ENCODE results near the gene IBA57. TPM values are rescaled to one million over a fixed set of nuclear protein-coding genes. Genes with fewer than 3 reads are reported as not detected.
A peak's percentile ranks its signal among the peaks of the same experiment; 100 is the strongest.
"Not testable (repeated sequence)": the region's sequence is repeated elsewhere in the genome, so short reads cannot be mapped to it uniquely, and the experiment has no call there.

Gene IBA57
- total RNA-seq, 1 donor from 2014 or later, result 8.9 TPM

- DNase-seq (ENCODE audit: low read depth in 2 of 2), result no peak
These were observed 46.9 kb downstream of the IBA57 start for GRCh38 chr1:228212415-228212965.

- peak; percentile 66 to 74 for DNase-seq (ENCODE audit: low read depth in 2 of 2)
These were observed 47.6 kb downstream of the IBA57 start for GRCh38 chr1:228212966-228213844.

- no peak for DNase-seq (ENCODE audit: low read depth in 2 of 2)
These were observed 48.6 kb downstream of the IBA57 start for GRCh38 chr1:228213917-228214808.

DNA sequence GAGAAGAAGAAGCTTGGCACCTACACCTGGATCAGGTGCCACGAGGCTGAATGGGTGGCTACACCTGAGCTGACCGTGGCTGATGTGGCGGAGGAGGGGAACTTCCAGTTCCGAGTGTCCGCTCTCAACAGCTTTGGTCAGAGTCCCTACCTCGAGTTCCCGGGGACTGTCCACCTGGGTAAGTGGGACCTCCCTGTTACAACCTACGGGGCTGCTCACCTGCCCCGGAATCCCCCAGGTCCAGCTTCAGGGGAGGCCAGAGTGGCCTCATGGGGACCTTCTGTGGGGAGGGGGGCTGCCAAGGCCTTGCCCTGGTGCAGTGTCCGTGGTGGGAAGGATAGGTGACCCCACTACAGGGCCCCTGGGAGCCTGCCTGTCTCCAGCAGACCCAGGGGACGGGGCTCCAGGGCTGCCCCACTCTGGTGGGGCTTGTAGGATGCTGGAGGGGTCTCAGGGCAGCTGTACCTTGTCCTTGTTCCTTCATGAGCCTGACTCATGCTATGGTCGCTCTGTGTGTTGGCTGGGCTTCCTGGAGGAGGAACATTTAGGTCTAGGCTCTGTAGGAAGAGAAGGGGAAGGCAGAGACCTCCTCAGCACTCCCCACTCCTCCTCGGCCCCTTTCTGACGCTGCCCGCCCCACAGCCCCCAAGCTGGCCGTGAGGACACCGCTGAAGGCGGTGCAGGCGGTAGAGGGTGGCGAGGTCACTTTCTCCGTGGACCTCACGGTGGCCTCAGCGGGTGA lies 49.5 kb downstream of the IBA57 start:
- no peak for DNase-seq (ENCODE audit: low read depth in 2 of 2)

- no peak for DNase-seq (ENCODE audit: low read depth in 2 of 2)
These were observed 50.1 kb downstream of the IBA57 start for GRCh38 chr1:228215663-228216116.

GRCh38 chr1:228216371-228217320 lies 51.0 kb downstream of the IBA57 start:
- no peak for DNase-seq (ENCODE audit: low read depth in 2 of 2)

DNA sequence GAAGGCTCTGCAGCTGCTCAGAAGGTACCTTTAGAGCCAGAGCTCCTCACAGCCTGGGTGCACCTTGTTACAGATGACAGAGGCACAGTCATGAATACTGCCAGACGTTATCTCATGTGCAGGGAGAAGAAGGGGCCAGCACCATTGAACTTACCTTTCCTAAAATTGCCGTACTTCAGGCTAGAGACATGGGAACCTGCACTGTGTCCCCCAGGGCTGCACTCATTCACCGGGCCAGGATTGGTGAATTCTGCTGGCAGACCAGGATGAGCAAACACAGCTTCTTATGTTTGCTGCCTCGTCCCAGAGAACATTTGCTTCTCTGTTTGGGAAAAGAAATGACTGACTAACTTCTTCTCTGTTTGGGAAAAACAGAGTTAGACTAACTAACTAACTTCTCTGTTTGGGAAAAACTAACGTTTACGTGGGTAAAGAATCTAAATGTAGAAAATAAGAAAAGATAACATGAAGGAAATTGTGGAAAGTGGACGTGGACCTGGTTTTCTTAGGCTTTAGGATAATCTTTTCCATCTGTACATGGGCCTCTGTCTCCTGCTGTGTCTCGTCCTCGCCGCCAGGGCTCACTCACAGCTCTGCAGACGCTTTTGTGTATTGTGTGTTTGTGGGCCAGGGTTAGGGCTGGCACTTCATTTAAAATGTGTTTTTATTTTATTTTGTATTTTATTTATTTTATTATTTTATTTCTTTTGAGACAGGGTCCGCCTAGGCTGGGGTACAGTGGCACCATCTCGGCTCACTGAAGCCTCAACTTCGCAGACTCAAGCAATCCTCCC lies 52.1 kb downstream of the IBA57 start:
- no peak for DNase-seq (ENCODE audit: low read depth in 2 of 2)

DNA sequence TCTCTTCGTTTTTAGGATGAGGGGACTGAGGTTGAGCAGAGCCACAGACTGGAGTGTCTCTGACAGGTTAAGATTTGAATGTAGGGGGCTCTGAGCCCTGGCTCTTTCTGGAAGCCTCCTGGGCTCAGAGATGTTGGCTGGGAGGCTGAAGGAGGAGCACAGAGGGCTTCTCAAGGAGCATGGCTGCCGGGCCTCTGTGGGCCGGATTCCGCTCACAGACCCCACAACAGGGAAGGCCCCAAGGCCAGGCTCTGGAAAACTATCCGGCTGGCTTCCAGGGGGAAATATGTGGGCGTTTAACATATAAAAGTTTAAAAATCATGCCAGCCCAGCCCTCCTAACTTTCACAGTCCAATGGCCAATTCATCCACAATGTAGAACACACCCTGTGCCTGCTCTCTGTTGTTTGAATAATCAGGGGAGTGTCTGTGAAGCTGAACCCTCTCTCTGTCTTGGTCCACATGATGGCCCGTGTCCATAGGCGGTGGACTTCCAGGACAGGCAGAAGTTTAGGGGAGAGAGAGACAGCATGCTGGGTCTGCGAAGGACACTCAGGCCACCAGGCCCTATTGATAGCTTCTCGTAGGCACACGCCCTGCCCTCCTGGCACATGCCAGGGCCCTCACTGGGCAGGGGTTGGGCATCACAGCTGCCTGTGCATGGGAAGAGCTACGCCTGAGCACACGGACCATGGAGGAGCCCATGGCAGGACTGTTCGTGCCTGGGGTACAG lies 53.1 kb downstream of the IBA57 start:
- DNase-seq (ENCODE audit: low read depth in 2 of 2), result no peak

DNA sequence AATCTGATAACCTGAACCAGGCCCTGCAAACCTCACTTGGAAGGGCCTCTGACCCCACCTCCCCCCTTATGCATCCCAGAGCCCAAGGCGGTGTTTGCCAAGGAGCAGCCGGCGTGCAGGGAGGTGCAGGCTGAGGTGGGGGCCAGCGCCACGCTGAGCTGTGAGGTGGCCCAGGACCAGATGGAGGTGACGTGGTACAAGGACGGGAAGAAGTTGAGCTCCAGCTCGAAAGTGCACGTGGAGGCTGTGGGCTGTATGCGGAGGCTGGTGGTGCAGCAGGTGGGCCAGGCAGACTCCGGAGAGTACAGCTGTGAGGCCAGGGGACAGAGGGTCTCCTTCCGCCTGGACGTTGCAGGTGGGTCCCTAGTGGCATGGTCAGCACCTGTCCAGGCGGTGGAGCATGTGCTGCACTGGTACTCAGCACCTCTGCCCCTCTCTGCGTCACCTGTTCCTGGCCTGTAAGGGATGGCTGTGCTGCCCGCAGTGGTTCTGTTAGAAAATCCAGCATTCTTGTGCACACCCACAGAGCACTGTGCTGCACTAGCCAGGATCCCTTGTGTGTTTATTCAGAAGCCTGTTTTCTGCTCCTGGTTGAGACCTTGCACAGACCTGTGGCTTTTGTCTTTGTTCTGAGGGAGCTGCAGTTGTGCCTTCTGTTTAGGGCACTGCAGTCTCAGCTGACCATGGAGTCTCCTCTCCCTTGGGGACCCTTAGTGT lies 53.8 kb downstream of the IBA57 start:
- no peak for DNase-seq (ENCODE audit: low read depth in 2 of 2)

GRCh38 chr1:228219962-228220780 lies 54.6 kb downstream of the IBA57 start:
- DNase-seq (ENCODE audit: low read depth in 2 of 2), result no peak

- DNase-seq (ENCODE audit: low read depth in 2 of 2), result not testable (repeated sequence)
These were observed 55.5 kb downstream of the IBA57 start for GRCh38 chr1:228221097-228221496.

DNA sequence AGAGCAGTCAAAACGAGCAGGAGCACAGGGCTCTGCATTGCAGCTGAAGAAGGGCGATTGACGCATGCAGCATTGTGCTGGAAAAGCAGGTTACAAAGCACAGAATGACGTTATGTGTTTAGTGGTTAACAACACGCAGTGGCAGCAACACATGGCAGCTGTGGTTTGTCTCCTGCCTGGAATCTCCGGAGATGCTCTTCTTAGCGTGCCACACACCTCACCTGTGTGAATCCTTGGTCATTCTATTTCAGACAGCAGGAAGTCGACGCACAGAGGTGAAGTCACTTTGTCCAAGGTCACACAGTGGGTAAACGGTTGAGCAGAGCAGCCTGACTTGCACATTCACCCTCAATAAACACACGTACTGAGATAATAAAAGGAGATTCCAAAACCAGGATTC lies 56.9 kb downstream of the IBA57 start:
- DNase-seq (ENCODE audit: low read depth in 2 of 2), result no peak

DNA sequence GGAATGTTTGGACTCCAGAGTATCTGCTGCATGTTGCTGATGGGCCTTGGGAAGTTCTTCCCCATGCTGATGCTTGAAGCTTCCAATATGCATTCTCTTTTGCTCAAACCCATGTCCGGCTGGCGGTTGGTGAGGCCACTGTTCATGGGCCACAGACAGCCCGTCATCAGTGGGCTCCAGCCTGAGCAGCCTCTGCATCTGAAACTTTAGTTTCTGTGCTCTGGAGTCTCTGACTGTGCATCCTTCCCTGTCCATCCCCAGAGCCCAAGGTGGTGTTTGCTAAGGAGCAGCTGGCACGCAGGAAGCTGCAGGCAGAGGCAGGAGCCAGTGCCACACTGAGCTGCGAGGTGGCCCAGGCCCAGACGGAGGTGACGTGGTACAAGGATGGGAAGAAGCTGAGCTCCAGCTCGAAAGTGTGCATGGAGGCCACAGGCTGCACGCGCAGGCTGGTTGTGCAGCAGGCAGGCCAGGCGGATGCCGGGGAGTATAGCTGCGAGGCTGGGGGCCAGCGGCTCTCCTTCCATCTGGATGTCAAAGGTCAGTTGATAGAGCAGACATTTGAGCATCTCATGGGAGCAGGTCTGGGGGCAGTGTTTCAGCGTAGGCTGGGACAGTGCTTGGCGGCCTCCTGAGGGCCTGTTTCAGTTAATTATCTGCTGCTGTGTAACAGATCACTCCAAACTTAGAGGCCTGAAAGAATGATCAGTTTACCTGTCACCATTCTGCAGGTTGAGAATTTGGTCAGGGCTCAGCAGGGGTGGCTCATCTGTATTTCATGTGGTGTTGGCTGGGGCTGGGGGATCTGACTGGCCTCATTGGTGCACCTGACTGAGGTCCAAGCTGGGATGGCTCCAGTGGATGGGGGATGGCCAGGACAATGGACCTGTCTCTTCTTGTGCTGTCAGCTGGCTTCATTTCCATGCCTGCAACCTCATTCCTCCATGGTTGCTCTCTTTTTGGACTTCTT lies 58.9 kb downstream of the IBA57 start:
- DNase-seq (ENCODE audit: low read depth in 2 of 2), result no peak

DNA sequence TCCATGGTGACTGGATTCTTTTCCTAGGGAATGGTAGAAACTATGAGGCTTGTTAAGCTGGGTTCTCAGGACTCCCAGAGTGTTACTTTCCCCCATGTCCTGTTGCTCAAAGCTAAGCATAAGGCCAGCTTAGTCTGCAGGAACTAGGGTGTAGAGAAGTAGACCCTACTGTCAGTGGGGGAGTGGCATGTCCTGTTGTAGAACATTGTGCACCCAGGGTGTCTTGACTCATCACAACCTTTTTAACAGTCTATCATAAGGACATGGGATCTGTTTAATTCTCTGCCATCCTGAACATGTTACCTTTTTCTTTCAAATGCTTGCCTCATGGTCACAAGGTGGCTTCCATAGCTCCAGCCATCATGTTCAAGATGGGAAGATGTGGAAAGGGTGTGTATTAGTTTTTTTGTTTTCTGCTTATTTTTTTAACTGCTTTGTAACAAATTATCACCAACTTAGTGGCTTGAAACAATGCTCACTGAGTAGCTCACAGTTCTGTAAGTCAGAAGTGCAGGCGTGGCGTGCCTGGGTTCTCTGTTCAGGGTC lies 59.6 kb downstream of the IBA57 start:
- no peak for DNase-seq (ENCODE audit: low read depth in 2 of 2)

GRCh38 chr1:228225740-228226139 lies 60.1 kb downstream of the IBA57 start:
- no peak for DNase-seq (ENCODE audit: low read depth in 2 of 2)

Measured in lung microvascular endothelial cell (primary cell).